ENCODE results near the gene FXYD4. TPM values are rescaled to one million over a fixed set of nuclear protein-coding genes. Genes with fewer than 3 reads are reported as not detected.

The FXYD4 gene
- total and polyA plus RNA-seq, 11 donors, result 0.14 TPM; not detected in 10

GRCh38 chr10:43408331-43408709 is 36.9 kb downstream of the FXYD4 start:
- no peaks in the 10 kb centered on the region for H3K27me3 ChIP-seq
- WGBS, 4 donors, result 1 to 2% (median 1%) methylated on average over 30 to 31 of the region's 31 CpGs
- TF ChIP-seq, protein P1, sequence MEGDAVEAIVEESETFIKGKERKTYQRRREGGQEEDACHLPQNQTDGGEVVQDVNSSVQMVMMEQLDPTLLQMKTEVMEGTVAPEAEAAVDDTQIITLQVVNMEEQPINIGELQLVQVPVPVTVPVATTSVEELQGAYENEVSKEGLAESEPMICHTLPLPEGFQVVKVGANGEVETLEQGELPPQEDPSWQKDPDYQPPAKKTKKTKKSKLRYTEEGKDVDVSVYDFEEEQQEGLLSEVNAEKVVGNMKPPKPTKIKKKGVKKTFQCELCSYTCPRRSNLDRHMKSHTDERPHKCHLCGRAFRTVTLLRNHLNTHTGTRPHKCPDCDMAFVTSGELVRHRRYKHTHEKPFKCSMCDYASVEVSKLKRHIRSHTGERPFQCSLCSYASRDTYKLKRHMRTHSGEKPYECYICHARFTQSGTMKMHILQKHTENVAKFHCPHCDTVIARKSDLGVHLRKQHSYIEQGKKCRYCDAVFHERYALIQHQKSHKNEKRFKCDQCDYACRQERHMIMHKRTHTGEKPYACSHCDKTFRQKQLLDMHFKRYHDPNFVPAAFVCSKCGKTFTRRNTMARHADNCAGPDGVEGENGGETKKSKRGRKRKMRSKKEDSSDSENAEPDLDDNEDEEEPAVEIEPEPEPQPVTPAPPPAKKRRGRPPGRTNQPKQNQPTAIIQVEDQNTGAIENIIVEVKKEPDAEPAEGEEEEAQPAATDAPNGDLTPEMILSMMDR (IDR thresholded peaks at IDR 0.05), result no peak
- TF ChIP-seq POLR2A (IDR thresholded peaks at IDR 0.05), result no peak
- no peaks in the 10 kb centered on the region for H3K9me3 ChIP-seq
- no peak for ATAC-seq
- DNase-seq, result peak in 2 of 5 donors; percentile 14 to 34
- H3K4me1 ChIP-seq, result peaks cover 13 to 52% (median 34%) of the 10 kb centered on the region in 12 donors
- H3K4me3 ChIP-seq, result peak overlapping the region; percentile 64 to 90 (median 83)
- intact Hi-C loops (cut with DNase I), result no loop called here
- H3K27ac ChIP-seq, result peak overlapping the region; percentile 78 to 100 (median 98)
- H3K36me3 ChIP-seq, result peaks cover 0 to 6% (median 0%) of the 10 kb centered on the region in 9 donors

DNA sequence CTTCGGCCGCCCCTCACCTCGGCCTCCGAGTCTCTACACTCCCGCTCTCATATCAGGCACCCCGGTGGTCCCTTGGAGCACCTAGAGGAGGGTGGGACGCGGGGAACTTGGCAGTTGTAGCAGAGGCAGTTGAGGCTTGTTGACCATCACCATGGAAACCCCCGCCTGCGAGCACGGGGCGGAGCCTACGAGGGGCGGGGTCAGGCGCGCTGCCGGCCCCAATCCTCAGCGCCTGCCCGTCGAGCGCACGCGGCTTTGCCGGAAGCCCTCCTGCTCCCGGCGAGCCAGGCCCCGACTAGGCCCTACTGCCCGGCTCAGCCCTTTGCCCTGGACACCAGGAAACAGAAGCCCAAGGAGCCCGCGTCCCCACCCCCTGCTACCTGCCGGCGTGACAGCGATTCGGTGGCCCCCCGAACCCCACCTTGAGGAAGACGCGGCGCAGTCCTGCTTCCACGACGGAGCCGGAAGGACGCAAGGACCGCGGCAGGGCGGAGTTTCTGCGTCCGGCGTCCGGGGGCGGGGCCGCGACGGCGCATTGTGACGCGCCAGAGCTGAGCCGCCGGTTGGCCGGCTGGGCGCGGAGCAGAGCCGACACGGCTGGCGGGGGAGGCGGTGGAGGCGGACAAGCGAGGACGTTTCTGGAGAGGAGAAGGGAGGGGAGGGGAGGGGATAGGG is 37.4 kb downstream of the FXYD4 start, which contains the start of gene HNRNPF:
Gene HNRNPF (minus strand): TSS at position 477 of the 675 bp plus-strand sequence. CDS start 21,302 bp downstream, outside the sequence.
- Histone ChIP-seq H3K27me3 (no peaks in the 10 kb centered on the region), H3K36me3 (peaks cover 0 to under 1% (median 0%) of the 10 kb centered on the region in 9 donors), H3K4me3 (peak within 1 kb of the TSS; percentile 64 to 90 (median 83)), H3K27ac (peak within 1 kb of the TSS; percentile 78 to 100 (median 98)), H3K4me1 (peaks cover 13 to 47% (median 32%) of the 10 kb centered on the region in 12 donors), H3K9me3 (no peaks in the 10 kb centered on the region)
- DNase-seq, result peak; percentile 96 to 98 (median 96)
- WGBS, 4 donors, result 0 to 1% (median 1%) methylated on average over 36 to 68 of the region's 68 CpGs
- TF ChIP-seq, protein P1 (IDR thresholded peaks at IDR 0.05), result no peak
- peak; percentile 66 to 91 for TF ChIP-seq POLR2A (IDR thresholded peaks at IDR 0.05)
- peak; percentile 87 to 95 (median 92) for ATAC-seq
- intact Hi-C loops (cut with DNase I), result loop anchor here in 2 of 10 donors (1.0 kb wide), 2 partner anchors 11 to 27 kb away; no protein-coding TSS in a partner anchor

GRCh38 chr10:43409385-43410109 is 38.1 kb downstream of the FXYD4 start:
- WGBS, 4 donors, result 8 to 20% (median 13%) methylated on average over 41 to 46 of the region's 46 CpGs
- no peaks in the 10 kb centered on the region for H3K36me3 ChIP-seq
- ATAC-seq (peak in 1 of 4 donors; percentile 1), DNase-seq (peak; percentile 35 to 71 (median 56))
- peak overlapping the region; percentile 78 to 100 (median 98) for H3K27ac ChIP-seq
- H3K4me3 ChIP-seq, result peak overlapping the region; percentile 45 to 90 (median 83)
- peaks cover 12 to 40% (median 27%) of the 10 kb centered on the region in 12 donors for H3K4me1 ChIP-seq
- intact Hi-C loops (cut with DNase I), result loop anchor here in 2 of 10 donors (1.0 kb wide), 2 partner anchors 11 to 27 kb away; no protein-coding TSS in a partner anchor
- TF ChIP-seq, protein P1 (IDR thresholded peaks at IDR 0.05), result no peak
- TF ChIP-seq POLR2A (IDR thresholded peaks at IDR 0.05), result no peak
- H3K27me3 ChIP-seq, result no peaks in the 10 kb centered on the region
- no peaks in the 10 kb centered on the region for H3K9me3 ChIP-seq

GRCh38 chr10:43410345-43410744 is 38.9 kb downstream of the FXYD4 start:
- Histone ChIP-seq H3K4me1 (peaks cover 12 to 32% (median 21%) of the 10 kb centered on the region in 12 donors), H3K4me3 (peak overlapping the region in 3 of 12 donors; percentile 82 to 90 (median 84)), H3K36me3 (no peaks in the 10 kb centered on the region), H3K27ac (peak overlapping the region in 3 of 12 donors; percentile 98 to 99 (median 99)), H3K9me3 (no peaks in the 10 kb centered on the region), H3K27me3 (no peaks in the 10 kb centered on the region)
- 86 to 94% (median 92%) methylated on average over 14 of the region's 14 CpGs for WGBS, 4 donors
- intact Hi-C loops (cut with DNase I), result no loop called here
- ATAC-seq, result no peak
- TF ChIP-seq POLR2A (IDR thresholded peaks at IDR 0.05), result no peak
- TF ChIP-seq, protein P1 (IDR thresholded peaks at IDR 0.05), result no peak
- no peak for DNase-seq
